BLaER1 treated with 17β-estradiol and CSF1 and Interleukin-3, amounts not matched to agents 10 nM and 100 nM (cell line): ENCODE data around the gene CHRNA4.
A peak's percentile ranks its signal among the peaks of the same experiment; 100 is the strongest.

Experiments used
- H3K27ac ChIP-seq, 11 experiments: shearing (Covaris generic); formaldehyde crosslinking; 2 replicates each; pipeline ENCODE4 v1.8.1; 2022
- H3K27me3 ChIP-seq, 11 experiments: shearing (Covaris generic); formaldehyde crosslinking; 2 replicates each; pipeline ENCODE4 v1.8.1; 2022
- H3K36me3 ChIP-seq, 11 experiments: shearing (Covaris generic); formaldehyde crosslinking; 2 replicates each; pipeline ENCODE4 v1.8.1; 2022
- H3K4me1 ChIP-seq, 10 experiments: shearing (Covaris generic); formaldehyde crosslinking; 2 replicates each; pipeline ENCODE4 v1.8.1; 2022
- H3K4me2 ChIP-seq, 11 experiments: shearing (Covaris generic); formaldehyde crosslinking; 2 replicates each; pipeline ENCODE4 v1.8.1; 2022
- H3K4me3 ChIP-seq, 10 experiments: shearing (Covaris generic); formaldehyde crosslinking; 2 replicates each; pipeline ENCODE4 v1.8.1; 2022
- H3K9ac ChIP-seq, 11 experiments: shearing (Covaris generic); formaldehyde crosslinking; 2 replicates each; pipeline ENCODE4 v1.8.1; 2022
- H3K9me3 ChIP-seq, 11 experiments: shearing (Covaris generic); formaldehyde crosslinking; replicated peaks in 1 of 11; 2 replicates each; pipeline ENCODE4 v1.8.1; 2022
- H4K20me1 ChIP-seq, 11 experiments: shearing (Covaris generic); formaldehyde crosslinking; 2 replicates each; pipeline ENCODE4 v1.8.1; 2022
- Cebpa-rat ChIP-seq, 11 experiments: shearing (Covaris generic); IDR thresholded peaks; 2 replicates each; pipeline ENCODE4 v1.8.1; 2022

CHRNA4 gene

GRCh38 chr20:63360850-63361518 is at the start of gene CHRNA4:
Gene CHRNA4, minus strand, starts transcription at chr20:63361349. Its CDS starts 184 bp downstream, at chr20:63361165.
- H3K4me1 ChIP-seq = peaks cover 0 to 20% (median 12%) of the 10 kb centered on the region in 10 experiments; a peak in 9 of 20 replicates
- H3K4me3 ChIP-seq = no peak within 1 kb of the TSS
- H3K36me3 ChIP-seq = no peaks in the 10 kb centered on the region
- peaks cover 45 to 74% (median 57%) of the 10 kb centered on the region in 11 experiments for H3K27me3 ChIP-seq
- H4K20me1 ChIP-seq = peaks cover 0 to 78% (median 7%) of the 10 kb centered on the region in 11 experiments; a peak in 10 of 22 replicates
- H3K9ac ChIP-seq = no peak within 1 kb of the TSS
- H3K4me2 ChIP-seq = peak within 1 kb of the TSS in 7 of 11 experiments; percentile 16 to 53 (median 24); a peak in 8 of 22 replicates
- H3K9me3 ChIP-seq = no peaks in the 10 kb centered on the region
- H3K27ac ChIP-seq = no peak within 1 kb of the TSS
- no peak for TF ChIP-seq Cebpa-rat (IDR thresholded peaks at IDR 0.05)

- Histone ChIP-seq H3K27me3 (peaks cover 23 to 42% (median 35%) of the 10 kb centered on the region in 11 experiments), H3K4me1 (peaks cover 0 to 31% (median 13%) of the 10 kb centered on the region in 10 experiments; a peak in 15 of 20 replicates), H3K9me3 (no peaks in the 10 kb centered on the region), H3K27ac (no peak overlapping the region), H3K4me2 (no peak overlapping the region), H3K9ac (no peak overlapping the region), H3K36me3 (no peaks in the 10 kb centered on the region), H4K20me1 (peaks cover 0 to 77% (median 5%) of the 10 kb centered on the region in 11 experiments; a peak in 10 of 22 replicates), H3K4me3 (no peak overlapping the region)
- no peak for TF ChIP-seq Cebpa-rat (IDR thresholded peaks at IDR 0.05)
These were observed 48.8 kb upstream of the CHRNA4 start for GRCh38 chr20:63409834-63410435.

- Histone ChIP-seq H3K4me3 (no peak overlapping the region), H3K9me3 (no peaks in the 10 kb centered on the region), H3K9ac (no peak overlapping the region), H3K4me2 (no peak overlapping the region), H3K27ac (no peak overlapping the region), H4K20me1 (peaks cover 0 to 77% (median 5%) of the 10 kb centered on the region in 11 experiments; a peak in 10 of 22 replicates), H3K36me3 (no peaks in the 10 kb centered on the region), H3K4me1 (peaks cover 0 to 27% (median 12%) of the 10 kb centered on the region in 10 experiments; a peak in 15 of 20 replicates), H3K27me3 (peaks cover 16 to 35% (median 29%) of the 10 kb centered on the region in 11 experiments)
- TF ChIP-seq Cebpa-rat (IDR thresholded peaks at IDR 0.05) = no peak
These were observed 48.1 kb upstream of the CHRNA4 start for GRCh38 chr20:63409066-63409833.

GRCh38 chr20:63408684-63409046 is 47.5 kb upstream of the CHRNA4 start:
- Histone ChIP-seq H3K36me3 (no peaks in the 10 kb centered on the region), H4K20me1 (peaks cover 0 to 77% (median 0%) of the 10 kb centered on the region in 11 experiments; a peak in 9 of 22 replicates), H3K9me3 (no peaks in the 10 kb centered on the region), H3K27ac (no peak overlapping the region), H3K4me1 (peaks cover 0 to 27% (median 13%) of the 10 kb centered on the region in 10 experiments; a peak in 15 of 20 replicates), H3K4me2 (no peak overlapping the region), H3K27me3 (peaks cover 11 to 29% (median 23%) of the 10 kb centered on the region in 11 experiments), H3K4me3 (no peak overlapping the region), H3K9ac (no peak overlapping the region)
- no peak for TF ChIP-seq Cebpa-rat (IDR thresholded peaks at IDR 0.05)

GRCh38 chr20:63407928-63408683 is 47.0 kb upstream of the CHRNA4 start:
- no peak overlapping the region for H3K27ac ChIP-seq
- H3K36me3 ChIP-seq = no peaks in the 10 kb centered on the region
- no peak for TF ChIP-seq Cebpa-rat (IDR thresholded peaks at IDR 0.05)
- no peak overlapping the region for H3K9ac ChIP-seq
- H3K4me1 ChIP-seq = peaks cover 0 to 33% (median 15%) of the 10 kb centered on the region in 10 experiments; a peak in 15 of 20 replicates
- no peaks in the 10 kb centered on the region for H3K9me3 ChIP-seq
- no peak overlapping the region for H3K4me3 ChIP-seq
- H3K4me2 ChIP-seq = no peak overlapping the region
- peaks cover 5 to 24% (median 17%) of the 10 kb centered on the region in 11 experiments; a peak in 19 of 22 replicates for H3K27me3 ChIP-seq
- peaks cover 0 to 77% (median 4%) of the 10 kb centered on the region in 11 experiments; a peak in 10 of 22 replicates for H4K20me1 ChIP-seq

- Histone ChIP-seq H3K4me2 (peak overlapping the region in 1 of 11 experiments; percentile 12; a peak in 1 of 22 replicates), H3K9me3 (no peaks in the 10 kb centered on the region), H3K9ac (no peak overlapping the region), H3K36me3 (no peaks in the 10 kb centered on the region), H3K4me1 (peaks cover 0 to 36% (median 18%) of the 10 kb centered on the region in 10 experiments; a peak in 15 of 20 replicates), H4K20me1 (peaks cover 0 to 77% (median 10%) of the 10 kb centered on the region in 11 experiments; a peak in 11 of 22 replicates), H3K27me3 (peaks cover 0 to 23% (median 13%) of the 10 kb centered on the region in 11 experiments; a peak in 18 of 22 replicates), H3K4me3 (no peak overlapping the region), H3K27ac (no peak overlapping the region)
- TF ChIP-seq Cebpa-rat (IDR thresholded peaks at IDR 0.05) = no peak
These were observed 45.6 kb upstream of the CHRNA4 start for GRCh38 chr20:63406617-63407245.

- H4K20me1 ChIP-seq = peaks cover 0 to 78% (median 10%) of the 10 kb centered on the region in 11 experiments; a peak in 11 of 22 replicates
- H3K9me3 ChIP-seq = no peaks in the 10 kb centered on the region
- peaks cover 0 to 29% (median 12%) of the 10 kb centered on the region in 10 experiments; a peak in 12 of 20 replicates for H3K4me1 ChIP-seq
- TF ChIP-seq Cebpa-rat (IDR thresholded peaks at IDR 0.05) = no peak
- peak overlapping the region in 2 of 11 experiments; percentile 10 to 12; a peak in 2 of 22 replicates for H3K4me2 ChIP-seq
- H3K36me3 ChIP-seq = no peaks in the 10 kb centered on the region
- H3K4me3 ChIP-seq = no peak overlapping the region
- H3K9ac ChIP-seq = no peak overlapping the region
- peaks cover under 1 to 24% (median 18%) of the 10 kb centered on the region in 11 experiments; a peak in 20 of 22 replicates for H3K27me3 ChIP-seq
- H3K27ac ChIP-seq = no peak overlapping the region
These were observed 44.9 kb upstream of the CHRNA4 start for GRCh38 chr20:63406011-63406410.
